ENCODE data around the gene OPN4.

GRCh38 chr10:86691333-86692022 lies 37.1 kb downstream of the OPN4 start:
- TF ChIP-seq HMG20B (CRISPR knock-in tag; conservative IDR thresholded peaks at IDR 0.05) (no peak), POLR2A (IDR thresholded peaks at IDR 0.05; ENCODE audit: insufficient read depth in 1 of 2, low read depth in 2 of 2, low read length in 2 of 2) (no peak), CEBPB (IDR thresholded peaks at IDR 0.05; ENCODE audit: borderline replicate concordance, low read depth, low read length) (no peak), MIXL1 (CRISPR knock-in tag; IDR thresholded peaks at IDR 0.05) (no peak), SIN3A (IDR thresholded peaks at IDR 0.05; ENCODE audit: borderline replicate concordance, low read depth, low read length) (no peak), CTCF (CRISPR knock-in tag; IDR thresholded peaks at IDR 0.05) (no peak), TERF1 (CRISPR knock-in tag; IDR thresholded peaks at IDR 0.05) (no peak), POLR2AphosphoS5 (IDR thresholded peaks at IDR 0.05; ENCODE audit: low read depth, low read length) (no peak), ZNF253 (CRISPR knock-in tag; IDR thresholded peaks at IDR 0.05; ENCODE audit: borderline replicate concordance) (no peak)
- TF ChIP-seq, protein P1, sequence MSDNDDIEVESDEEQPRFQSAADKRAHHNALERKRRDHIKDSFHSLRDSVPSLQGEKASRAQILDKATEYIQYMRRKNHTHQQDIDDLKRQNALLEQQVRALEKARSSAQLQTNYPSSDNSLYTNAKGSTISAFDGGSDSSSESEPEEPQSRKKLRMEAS (IDR thresholded peaks at IDR 0.05): no peak
